ENCODE results near the gene DYNLL1.

Gene DYNLL1

GRCh38 chr12:120534203-120534702 lies 38.3 kb downstream of the DYNLL1 start, which contains the start of gene RNF10:
RNF10 (plus strand) TSS chr12:120534356; CDS start chr12:120534812, 456 bp downstream.
- WGBS, 2 experiments = 0% methylated on average over 43 of the region's 43 CpGs
- Histone ChIP-seq H3K4me1 (ENCODE audit: control insufficient read depth, insufficient read depth, low read length) (peaks cover 15% of the 10 kb centered on the region), H3K27me3 (ENCODE audit: control insufficient read depth, insufficient read depth, low read length, poor library complexity, severe bottlenecking) (no peaks in the 10 kb centered on the region), H3K27ac (ENCODE audit: insufficient read depth, low read depth, low read length, poor library complexity, severe bottlenecking) (no peak within 1 kb of the TSS), H3K9me3 (ENCODE audit: control insufficient read depth, low read length) (no peaks in the 10 kb centered on the region), H3K4me3 (ENCODE audit: insufficient read depth, low read depth, low read length) (peak within 1 kb of the TSS; percentile 89), H3K36me3 (ENCODE audit: control insufficient read depth, insufficient read depth, low read length) (peaks cover 6% of the 10 kb centered on the region)

GRCh38 chr12:120534703-120535655 lies 39.1 kb downstream of the DYNLL1 start:
- Histone ChIP-seq H3K4me3 (ENCODE audit: insufficient read depth, low read depth, low read length) (peak overlapping the region; percentile 89), H3K27ac (ENCODE audit: insufficient read depth, low read depth, low read length, poor library complexity, severe bottlenecking) (no peak overlapping the region), H3K36me3 (ENCODE audit: control insufficient read depth, insufficient read depth, low read length) (peaks cover 6% of the 10 kb centered on the region), H3K9me3 (ENCODE audit: control insufficient read depth, low read length) (no peaks in the 10 kb centered on the region), H3K27me3 (ENCODE audit: control insufficient read depth, insufficient read depth, low read length, poor library complexity, severe bottlenecking) (no peaks in the 10 kb centered on the region), H3K4me1 (ENCODE audit: control insufficient read depth, insufficient read depth, low read length) (peaks cover 9% of the 10 kb centered on the region)
- 1 to 2% methylated on average over 51 of the region's 52 CpGs for WGBS, 2 experiments

GRCh38 chr12:120536064-120536791 lies 40.3 kb downstream of the DYNLL1 start:
- H3K4me1 ChIP-seq (ENCODE audit: control insufficient read depth, insufficient read depth, low read length) = peaks cover 9% of the 10 kb centered on the region
- peaks cover 6% of the 10 kb centered on the region for H3K36me3 ChIP-seq (ENCODE audit: control insufficient read depth, insufficient read depth, low read length)
- H3K27ac ChIP-seq (ENCODE audit: insufficient read depth, low read depth, low read length, poor library complexity, severe bottlenecking) = no peak overlapping the region
- no peaks in the 10 kb centered on the region for H3K9me3 ChIP-seq (ENCODE audit: control insufficient read depth, low read length)
- H3K4me3 ChIP-seq (ENCODE audit: insufficient read depth, low read depth, low read length) = peak overlapping the region; percentile 89
- WGBS, 2 experiments = 92 to 95% methylated on average over 13 of the region's 13 CpGs
- no peaks in the 10 kb centered on the region for H3K27me3 ChIP-seq (ENCODE audit: control insufficient read depth, insufficient read depth, low read length, poor library complexity, severe bottlenecking)

GRCh38 chr12:120537856-120538220 lies 41.9 kb downstream of the DYNLL1 start:
- H3K27me3 ChIP-seq (ENCODE audit: control insufficient read depth, insufficient read depth, low read length, poor library complexity, severe bottlenecking) = no peaks in the 10 kb centered on the region
- H3K4me3 ChIP-seq (ENCODE audit: insufficient read depth, low read depth, low read length) = no peak overlapping the region
- H3K27ac ChIP-seq (ENCODE audit: insufficient read depth, low read depth, low read length, poor library complexity, severe bottlenecking) = no peak overlapping the region
- no peaks in the 10 kb centered on the region for H3K9me3 ChIP-seq (ENCODE audit: control insufficient read depth, low read length)
- H3K4me1 ChIP-seq (ENCODE audit: control insufficient read depth, insufficient read depth, low read length) = peaks cover 9% of the 10 kb centered on the region
- WGBS, 2 experiments = 93 to 97% methylated on average over 4 of the region's 4 CpGs
- H3K36me3 ChIP-seq (ENCODE audit: control insufficient read depth, insufficient read depth, low read length) = peaks cover 6% of the 10 kb centered on the region

- peaks cover 9% of the 10 kb centered on the region for H3K4me1 ChIP-seq (ENCODE audit: control insufficient read depth, insufficient read depth, low read length)
- no peaks in the 10 kb centered on the region for H3K27me3 ChIP-seq (ENCODE audit: control insufficient read depth, insufficient read depth, low read length, poor library complexity, severe bottlenecking)
- WGBS, 2 experiments = 89 to 90% methylated on average over 6 of the region's 6 CpGs
- peaks cover 6% of the 10 kb centered on the region for H3K36me3 ChIP-seq (ENCODE audit: control insufficient read depth, insufficient read depth, low read length)
- no peaks in the 10 kb centered on the region for H3K9me3 ChIP-seq (ENCODE audit: control insufficient read depth, low read length)
- no peak overlapping the region for H3K4me3 ChIP-seq (ENCODE audit: insufficient read depth, low read depth, low read length)
- H3K27ac ChIP-seq (ENCODE audit: insufficient read depth, low read depth, low read length, poor library complexity, severe bottlenecking) = no peak overlapping the region
Observed at GRCh38 chr12:120538281-120539156, 42.6 kb downstream of the DYNLL1 start.

DNA sequence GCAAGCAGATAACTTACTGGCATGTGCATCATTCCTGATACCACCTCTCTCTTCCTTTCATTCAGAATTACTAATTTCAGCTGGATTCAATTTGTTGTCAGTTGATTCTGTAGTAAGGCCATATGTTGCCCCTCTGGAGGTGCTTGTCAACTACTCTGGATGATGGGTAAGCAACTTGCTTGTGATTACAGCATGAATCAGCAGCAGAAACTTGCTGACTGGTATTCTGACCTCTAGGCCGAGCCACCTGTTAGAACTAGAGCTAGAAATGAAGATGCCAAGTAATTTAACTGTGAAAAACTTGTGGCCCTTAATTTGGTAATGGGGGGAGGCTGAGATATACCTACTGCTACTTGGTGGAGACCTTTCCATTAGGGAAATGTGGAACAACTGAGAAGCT lies 43.4 kb downstream of the DYNLL1 start:
- Histone ChIP-seq H3K9me3 (ENCODE audit: control insufficient read depth, low read length) (no peaks in the 10 kb centered on the region), H3K27me3 (ENCODE audit: control insufficient read depth, insufficient read depth, low read length, poor library complexity, severe bottlenecking) (no peaks in the 10 kb centered on the region), H3K4me3 (ENCODE audit: insufficient read depth, low read depth, low read length) (no peak overlapping the region), H3K4me1 (ENCODE audit: control insufficient read depth, insufficient read depth, low read length) (peaks cover 9% of the 10 kb centered on the region), H3K36me3 (ENCODE audit: control insufficient read depth, insufficient read depth, low read length) (peaks cover 6% of the 10 kb centered on the region), H3K27ac (ENCODE audit: insufficient read depth, low read depth, low read length, poor library complexity, severe bottlenecking) (no peak overlapping the region)
- WGBS, 2 experiments = 93 to 98% methylated on average over 1 of the region's 1 CpG

- 91 to 96% methylated on average over 3 of the region's 3 CpGs for WGBS, 2 experiments
- no peaks in the 10 kb centered on the region for H3K27me3 ChIP-seq (ENCODE audit: control insufficient read depth, insufficient read depth, low read length, poor library complexity, severe bottlenecking)
- no peaks in the 10 kb centered on the region for H3K9me3 ChIP-seq (ENCODE audit: control insufficient read depth, low read length)
- peaks cover 9% of the 10 kb centered on the region for H3K4me1 ChIP-seq (ENCODE audit: control insufficient read depth, insufficient read depth, low read length)
- H3K4me3 ChIP-seq (ENCODE audit: insufficient read depth, low read depth, low read length) = no peak overlapping the region
- peaks cover 6% of the 10 kb centered on the region for H3K36me3 ChIP-seq (ENCODE audit: control insufficient read depth, insufficient read depth, low read length)
- no peak overlapping the region for H3K27ac ChIP-seq (ENCODE audit: insufficient read depth, low read depth, low read length, poor library complexity, severe bottlenecking)
Observed at GRCh38 chr12:120540445-120540844, 44.5 kb downstream of the DYNLL1 start.

DNA sequence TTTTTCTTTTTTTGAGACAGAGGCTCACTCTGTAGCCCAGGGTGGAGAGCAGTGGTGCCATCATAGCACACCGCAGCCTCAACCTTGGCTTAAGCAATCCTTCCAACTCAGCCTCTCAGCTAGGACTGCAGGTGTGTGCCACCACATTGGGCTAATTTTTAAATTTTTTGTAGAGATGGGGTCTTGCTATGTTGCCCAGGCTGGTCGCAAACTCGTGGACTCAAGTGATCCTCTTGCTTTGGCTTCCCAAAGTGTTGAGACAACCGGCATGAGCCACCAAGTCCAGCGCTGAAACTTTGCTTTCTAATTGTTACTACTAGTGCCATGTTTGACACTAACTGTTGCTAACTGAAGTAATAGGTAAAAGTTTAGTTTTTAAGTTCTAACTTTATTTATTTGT lies 46.3 kb downstream of the DYNLL1 start:
- Histone ChIP-seq H3K27ac (ENCODE audit: insufficient read depth, low read depth, low read length, poor library complexity, severe bottlenecking) (no peak overlapping the region), H3K4me3 (ENCODE audit: insufficient read depth, low read depth, low read length) (no peak overlapping the region), H3K9me3 (ENCODE audit: control insufficient read depth, low read length) (no peaks in the 10 kb centered on the region), H3K27me3 (ENCODE audit: control insufficient read depth, insufficient read depth, low read length, poor library complexity, severe bottlenecking) (no peaks in the 10 kb centered on the region), H3K36me3 (ENCODE audit: control insufficient read depth, insufficient read depth, low read length) (peaks cover 12% of the 10 kb centered on the region), H3K4me1 (ENCODE audit: control insufficient read depth, insufficient read depth, low read length) (no peaks in the 10 kb centered on the region)
- WGBS, 2 experiments = 93 to 95% methylated on average over 5 of the region's 5 CpGs

DNA sequence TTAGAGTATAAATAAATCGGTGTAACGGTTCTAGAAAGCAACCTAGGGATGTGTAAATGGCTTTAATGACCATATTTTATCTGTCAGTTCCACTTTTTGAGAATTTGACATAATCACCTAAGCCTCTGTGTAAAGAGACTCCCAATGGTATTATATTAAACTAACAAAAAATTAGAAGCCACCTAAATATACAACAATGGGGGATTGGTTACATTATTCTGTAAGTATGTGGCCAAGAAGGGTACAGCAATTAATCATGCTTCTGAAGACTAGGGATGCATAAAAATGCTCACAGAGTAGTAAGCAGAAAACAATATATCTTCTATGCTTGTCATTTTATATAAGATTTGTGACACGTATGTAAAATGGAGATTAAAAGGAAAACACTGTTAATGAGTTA lies 48.8 kb downstream of the DYNLL1 start:
- Histone ChIP-seq H3K27ac (ENCODE audit: insufficient read depth, low read depth, low read length, poor library complexity, severe bottlenecking) (no peak overlapping the region), H3K27me3 (ENCODE audit: control insufficient read depth, insufficient read depth, low read length, poor library complexity, severe bottlenecking) (no peaks in the 10 kb centered on the region), H3K36me3 (ENCODE audit: control insufficient read depth, insufficient read depth, low read length) (peaks cover 23% of the 10 kb centered on the region), H3K4me1 (ENCODE audit: control insufficient read depth, insufficient read depth, low read length) (no peaks in the 10 kb centered on the region), H3K4me3 (ENCODE audit: insufficient read depth, low read depth, low read length) (no peak overlapping the region), H3K9me3 (ENCODE audit: control insufficient read depth, low read length) (no peaks in the 10 kb centered on the region)
- WGBS, 2 experiments = 96% methylated on average over 3 of the region's 3 CpGs; no CpG with 5 or more reads in 1 of the 2 experiments

Data from ectodermal cell (in vitro differentiated cells).